Measurements from ENCODE around the gene MAP2. TPM values are rescaled to one million over a fixed set of nuclear protein-coding genes. Genes with fewer than 3 reads are reported as not detected.

Gene MAP2
- total RNA-seq, 1 experiment from 2014 or later, result 71.1 TPM

- no peak overlapping the region for H3K4me3 ChIP-seq
- H3K4me1 ChIP-seq (replicated peaks; ENCODE audit: insufficient read depth), result no peaks in the 10 kb centered on the region
- no peak for TF ChIP-seq EZH2 (IDR thresholded peaks at IDR 0.05; ENCODE audit: low read depth)
- TF ChIP-seq, protein P1, sequence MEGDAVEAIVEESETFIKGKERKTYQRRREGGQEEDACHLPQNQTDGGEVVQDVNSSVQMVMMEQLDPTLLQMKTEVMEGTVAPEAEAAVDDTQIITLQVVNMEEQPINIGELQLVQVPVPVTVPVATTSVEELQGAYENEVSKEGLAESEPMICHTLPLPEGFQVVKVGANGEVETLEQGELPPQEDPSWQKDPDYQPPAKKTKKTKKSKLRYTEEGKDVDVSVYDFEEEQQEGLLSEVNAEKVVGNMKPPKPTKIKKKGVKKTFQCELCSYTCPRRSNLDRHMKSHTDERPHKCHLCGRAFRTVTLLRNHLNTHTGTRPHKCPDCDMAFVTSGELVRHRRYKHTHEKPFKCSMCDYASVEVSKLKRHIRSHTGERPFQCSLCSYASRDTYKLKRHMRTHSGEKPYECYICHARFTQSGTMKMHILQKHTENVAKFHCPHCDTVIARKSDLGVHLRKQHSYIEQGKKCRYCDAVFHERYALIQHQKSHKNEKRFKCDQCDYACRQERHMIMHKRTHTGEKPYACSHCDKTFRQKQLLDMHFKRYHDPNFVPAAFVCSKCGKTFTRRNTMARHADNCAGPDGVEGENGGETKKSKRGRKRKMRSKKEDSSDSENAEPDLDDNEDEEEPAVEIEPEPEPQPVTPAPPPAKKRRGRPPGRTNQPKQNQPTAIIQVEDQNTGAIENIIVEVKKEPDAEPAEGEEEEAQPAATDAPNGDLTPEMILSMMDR (conservative IDR thresholded peaks at IDR 0.05), result no peak
- no peak overlapping the region for H3K4me2 ChIP-seq
- ChIA-PET CTCF (no interaction called here), POLR2A (ENCODE audit: unreplicated experiment) (no interaction called here)
- no peaks in the 10 kb centered on the region for H3K79me2 ChIP-seq (ENCODE audit: low read depth)
- no peak for DNase-seq
- no peak overlapping the region for H2AFZ ChIP-seq
- no TSS peak for BruUV-seq (replicated peaks)
- H3K27ac ChIP-seq, result no peak overlapping the region
- intact Hi-C loops (cut with micrococcal nuclease; ENCODE audit: unreplicated experiment), result loop anchor here (10.0 kb wide), 1 partner anchor 386 kb away; no protein-coding TSS in a partner anchor
- no peaks in the 10 kb centered on the region for H3K9me2 ChIP-seq (ENCODE audit: insufficient read depth)
- H3K27me3 ChIP-seq (ENCODE audit: insufficient read depth, low read depth), result no peaks in the 10 kb centered on the region
- no peaks in the 10 kb centered on the region for H3F3A ChIP-seq (ENCODE audit: insufficient read depth, low read depth)
- H3K9me3 ChIP-seq (ENCODE audit: insufficient read depth, low read depth), result no peaks in the 10 kb centered on the region
- no peaks in the 10 kb centered on the region for H4K20me1 ChIP-seq (ENCODE audit: insufficient read depth)
- no peaks in the 10 kb centered on the region for H3K36me3 ChIP-seq (ENCODE audit: low read depth)
These were observed 154.7 kb downstream of the MAP2 start for GRCh38 chr2:209578394-209579001.

DNA sequence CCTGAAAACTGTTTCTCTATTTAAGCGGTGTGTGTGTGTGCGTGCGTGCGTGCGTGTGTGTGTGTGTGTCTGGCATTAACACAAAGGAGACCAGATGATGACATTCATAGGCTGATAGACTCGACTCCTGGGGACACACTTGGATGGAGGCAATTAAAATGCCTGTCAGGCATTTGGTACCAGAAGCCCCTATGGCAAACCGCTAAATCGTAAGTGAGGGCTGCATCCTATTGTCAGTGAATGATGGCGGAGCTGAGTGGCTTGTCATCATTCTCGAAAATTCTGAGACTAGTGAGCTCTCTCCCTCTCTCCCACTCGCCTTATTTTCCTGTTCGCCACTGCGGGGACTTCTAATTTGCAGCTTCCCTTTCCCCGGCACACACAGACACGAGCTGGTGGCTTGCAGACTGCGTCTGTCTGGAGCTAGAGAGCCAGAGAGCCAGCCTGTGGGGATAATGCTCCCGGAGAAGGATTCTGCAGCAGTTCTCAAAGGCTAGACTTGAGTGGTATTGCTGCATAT is 155.4 kb downstream of the MAP2 start:
- Histone ChIP-seq H3K27me3 (ENCODE audit: insufficient read depth, low read depth) (no peaks in the 10 kb centered on the region), H4K20me1 (ENCODE audit: insufficient read depth) (no peaks in the 10 kb centered on the region), H3K79me2 (ENCODE audit: low read depth) (no peaks in the 10 kb centered on the region), H2AFZ (no peak overlapping the region), H3K4me3 (no peak overlapping the region), H3F3A (ENCODE audit: insufficient read depth, low read depth) (no peaks in the 10 kb centered on the region), H3K27ac (no peak overlapping the region), H3K4me2 (no peak overlapping the region), H3K36me3 (ENCODE audit: low read depth) (no peaks in the 10 kb centered on the region), H3K9me3 (ENCODE audit: insufficient read depth, low read depth) (no peaks in the 10 kb centered on the region), H3K9me2 (ENCODE audit: insufficient read depth) (no peaks in the 10 kb centered on the region), H3K4me1 (replicated peaks; ENCODE audit: insufficient read depth) (no peaks in the 10 kb centered on the region)
- ChIA-PET POLR2A (ENCODE audit: unreplicated experiment) (no interaction called here), CTCF (no interaction called here)
- BruUV-seq (replicated peaks), result no TSS peak
- no peak for DNase-seq
- TF ChIP-seq, protein P1 (conservative IDR thresholded peaks at IDR 0.05), result no peak
- intact Hi-C loops (cut with micrococcal nuclease; ENCODE audit: unreplicated experiment), result loop anchor here (10.0 kb wide), 1 partner anchor 386 kb away; no protein-coding TSS in a partner anchor

DNA sequence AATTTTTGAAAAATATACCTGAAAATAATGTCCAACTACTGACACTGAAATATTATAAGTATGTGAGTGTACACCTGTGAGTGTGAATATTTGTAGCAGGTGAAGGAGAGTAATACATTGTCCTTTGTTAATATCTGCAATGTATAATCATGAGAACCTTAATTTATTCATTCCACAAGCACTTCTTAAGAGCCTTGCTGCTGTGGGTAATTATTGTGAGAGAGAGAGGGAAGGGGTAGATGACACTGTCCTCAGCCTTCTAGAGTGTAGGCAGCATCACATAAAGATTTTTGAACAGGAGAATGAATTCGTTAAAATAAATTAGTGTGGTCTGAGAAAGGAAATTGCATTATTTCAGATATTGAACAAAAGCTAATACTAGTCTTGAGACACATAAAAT is 157.2 kb downstream of the MAP2 start:
- no peak for TF ChIP-seq EZH2 (IDR thresholded peaks at IDR 0.05; ENCODE audit: low read depth)
- POLR2A ChIA-PET (ENCODE audit: unreplicated experiment), result no interaction called here

DNA sequence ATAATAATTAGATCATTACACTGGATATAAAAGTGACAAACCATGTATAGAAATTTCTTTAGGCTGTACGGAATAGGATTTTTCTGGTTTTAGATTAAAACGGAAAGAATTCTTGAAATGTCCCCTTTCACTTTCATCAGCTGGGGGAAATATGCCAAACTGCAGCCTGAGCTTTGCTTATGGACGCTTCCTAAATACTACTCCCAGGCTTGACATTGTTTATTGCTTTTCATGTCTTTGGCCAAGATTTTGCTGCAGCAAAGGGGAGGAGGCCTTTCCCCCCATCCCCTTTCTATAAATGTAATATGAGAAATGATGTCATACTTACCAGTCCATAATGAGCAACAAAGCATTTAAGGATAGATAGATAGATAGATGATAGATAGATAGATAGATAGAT is 158.4 kb downstream of the MAP2 start:
- CTCF ChIA-PET, result no interaction called here

More for the DNA sequence above, 157.2 kb downstream of the MAP2 start:
- Histone ChIP-seq H3F3A (ENCODE audit: insufficient read depth, low read depth) (no peaks in the 10 kb centered on the region), H3K9me3 (ENCODE audit: insufficient read depth, low read depth) (no peaks in the 10 kb centered on the region), H4K20me1 (ENCODE audit: insufficient read depth) (no peaks in the 10 kb centered on the region), H3K79me2 (ENCODE audit: low read depth) (no peaks in the 10 kb centered on the region), H2AFZ (no peak overlapping the region), H3K27me3 (ENCODE audit: insufficient read depth, low read depth) (no peaks in the 10 kb centered on the region), H3K4me1 (replicated peaks; ENCODE audit: insufficient read depth) (no peaks in the 10 kb centered on the region), H3K9me2 (ENCODE audit: insufficient read depth) (no peaks in the 10 kb centered on the region), H3K36me3 (ENCODE audit: low read depth) (no peaks in the 10 kb centered on the region), H3K4me3 (no peak overlapping the region), H3K27ac (no peak overlapping the region), H3K4me2 (no peak overlapping the region)
- intact Hi-C loops (cut with micrococcal nuclease; ENCODE audit: unreplicated experiment), result no loop called here
- BruUV-seq (replicated peaks), result no TSS peak
- DNase-seq, result no peak
- CTCF ChIA-PET, result no interaction called here

More for the DNA sequence above, 158.4 kb downstream of the MAP2 start:
- TF ChIP-seq EZH2 (IDR thresholded peaks at IDR 0.05; ENCODE audit: low read depth), result no peak
- TF ChIP-seq, protein P1 (conservative IDR thresholded peaks at IDR 0.05), result no peak
- POLR2A ChIA-PET (ENCODE audit: unreplicated experiment), result no interaction called here
- Histone ChIP-seq H3K4me3 (no peak overlapping the region), H4K20me1 (ENCODE audit: insufficient read depth) (no peaks in the 10 kb centered on the region), H3K9me3 (ENCODE audit: insufficient read depth, low read depth) (no peaks in the 10 kb centered on the region), H3K4me2 (no peak overlapping the region), H3K27me3 (ENCODE audit: insufficient read depth, low read depth) (no peaks in the 10 kb centered on the region), H3K9me2 (ENCODE audit: insufficient read depth) (no peaks in the 10 kb centered on the region), H3F3A (ENCODE audit: insufficient read depth, low read depth) (no peaks in the 10 kb centered on the region), H3K27ac (no peak overlapping the region), H3K36me3 (ENCODE audit: low read depth) (no peaks in the 10 kb centered on the region), H2AFZ (no peak overlapping the region), H3K4me1 (replicated peaks; ENCODE audit: insufficient read depth) (no peaks in the 10 kb centered on the region), H3K79me2 (ENCODE audit: low read depth) (no peaks in the 10 kb centered on the region)
- intact Hi-C loops (cut with micrococcal nuclease; ENCODE audit: unreplicated experiment), result no loop called here
- DNase-seq, result no peak
- BruUV-seq (replicated peaks), result no TSS peak

Measured in PC-9 (cell line).